Measurements from ENCODE around the gene ACACA.
"Not testable (repeated sequence)": the region's sequence is repeated elsewhere in the genome, so short reads cannot be mapped to it uniquely, and the experiment has no call there.

The ACACA gene

DNA sequence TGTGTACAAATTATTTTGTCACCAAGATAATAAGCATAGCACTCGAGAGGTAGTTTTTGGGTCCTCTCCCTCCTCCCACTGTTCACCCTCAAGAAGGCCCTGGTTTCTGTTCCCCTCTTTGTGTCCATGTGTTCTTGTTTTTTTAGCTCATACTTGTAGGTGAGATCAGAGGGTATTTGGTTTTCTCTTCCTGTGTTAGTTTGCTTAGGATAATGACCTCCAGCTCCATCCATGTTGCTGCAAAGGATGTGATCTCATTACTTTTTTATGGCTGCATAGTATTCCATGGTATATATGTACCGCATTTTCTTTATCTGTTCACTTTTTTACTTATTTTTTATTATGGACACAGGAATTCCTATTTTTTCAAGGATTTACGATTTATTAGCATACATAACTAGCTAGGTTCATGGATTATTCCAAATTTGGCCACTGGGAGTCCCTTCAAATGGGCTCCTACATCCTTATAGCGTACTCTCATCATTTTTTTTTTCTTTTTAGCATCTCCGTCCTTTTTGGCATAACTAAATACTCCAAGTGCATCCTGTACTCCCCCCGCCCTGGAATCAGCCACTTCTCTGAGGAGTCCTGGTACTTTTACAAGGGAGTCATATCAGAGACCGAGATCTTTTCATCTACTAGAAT lies 7.4 kb upstream of the ACACA start:
- H3K4me3 ChIP-seq (ENCODE audit: low read depth, low read length), result no peak overlapping the region
- DNase-seq (ENCODE audit: low read depth), result no peak
- TF ChIP-seq, protein P1, sequence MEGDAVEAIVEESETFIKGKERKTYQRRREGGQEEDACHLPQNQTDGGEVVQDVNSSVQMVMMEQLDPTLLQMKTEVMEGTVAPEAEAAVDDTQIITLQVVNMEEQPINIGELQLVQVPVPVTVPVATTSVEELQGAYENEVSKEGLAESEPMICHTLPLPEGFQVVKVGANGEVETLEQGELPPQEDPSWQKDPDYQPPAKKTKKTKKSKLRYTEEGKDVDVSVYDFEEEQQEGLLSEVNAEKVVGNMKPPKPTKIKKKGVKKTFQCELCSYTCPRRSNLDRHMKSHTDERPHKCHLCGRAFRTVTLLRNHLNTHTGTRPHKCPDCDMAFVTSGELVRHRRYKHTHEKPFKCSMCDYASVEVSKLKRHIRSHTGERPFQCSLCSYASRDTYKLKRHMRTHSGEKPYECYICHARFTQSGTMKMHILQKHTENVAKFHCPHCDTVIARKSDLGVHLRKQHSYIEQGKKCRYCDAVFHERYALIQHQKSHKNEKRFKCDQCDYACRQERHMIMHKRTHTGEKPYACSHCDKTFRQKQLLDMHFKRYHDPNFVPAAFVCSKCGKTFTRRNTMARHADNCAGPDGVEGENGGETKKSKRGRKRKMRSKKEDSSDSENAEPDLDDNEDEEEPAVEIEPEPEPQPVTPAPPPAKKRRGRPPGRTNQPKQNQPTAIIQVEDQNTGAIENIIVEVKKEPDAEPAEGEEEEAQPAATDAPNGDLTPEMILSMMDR (IDR thresholded peaks at IDR 0.05; ENCODE audit: insufficient read depth, low read depth, low read length, missing control alignments), result no peak

- no peak overlapping the region for H3K4me3 ChIP-seq (ENCODE audit: low read depth, low read length)
- TF ChIP-seq, protein P1 (IDR thresholded peaks at IDR 0.05; ENCODE audit: insufficient read depth, low read depth, low read length, missing control alignments), result no peak
- DNase-seq (ENCODE audit: low read depth), result no peak
Observed at GRCh38 chr17:37410357-37410756, 3.7 kb upstream of the ACACA start.

DNA sequence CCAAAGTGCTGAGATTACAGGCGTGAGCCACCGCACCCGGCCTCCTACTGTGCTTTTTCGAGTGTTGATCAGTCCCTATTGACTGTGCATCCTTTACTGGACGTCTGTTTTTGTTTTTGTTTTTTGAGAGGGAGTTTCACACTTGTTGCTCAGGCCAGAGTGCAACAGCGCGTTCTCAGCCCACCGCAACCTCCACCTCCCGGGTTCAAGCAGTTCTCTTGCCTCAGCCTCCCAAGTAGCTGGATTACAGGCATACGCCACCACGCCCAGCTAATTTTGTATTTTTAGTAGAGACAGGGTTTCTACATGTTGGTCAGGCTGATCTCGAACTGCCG lies 1.5 kb upstream of the ACACA start:
- H3K4me3 ChIP-seq (ENCODE audit: low read depth, low read length), result peak overlapping the region; percentile 78; the same call in 1 of the 2 replicates
- not testable (repeated sequence) for DNase-seq (ENCODE audit: low read depth)

- no peak for DNase-seq (ENCODE audit: low read depth)
- TF ChIP-seq, protein P1 (IDR thresholded peaks at IDR 0.05; ENCODE audit: insufficient read depth, low read depth, low read length, missing control alignments), result no peak
- peak overlapping the region; percentile 55 for H3K4me3 ChIP-seq (ENCODE audit: low read depth, low read length)
Observed at GRCh38 chr17:37405955-37406634, 541 bp downstream of the ACACA start.

GRCh38 chr17:37405522-37405921 lies 1.1 kb downstream of the ACACA start:
- DNase-seq (ENCODE audit: low read depth), result not testable (repeated sequence)
- peak overlapping the region; percentile 55 for H3K4me3 ChIP-seq (ENCODE audit: low read depth, low read length)

DNA sequence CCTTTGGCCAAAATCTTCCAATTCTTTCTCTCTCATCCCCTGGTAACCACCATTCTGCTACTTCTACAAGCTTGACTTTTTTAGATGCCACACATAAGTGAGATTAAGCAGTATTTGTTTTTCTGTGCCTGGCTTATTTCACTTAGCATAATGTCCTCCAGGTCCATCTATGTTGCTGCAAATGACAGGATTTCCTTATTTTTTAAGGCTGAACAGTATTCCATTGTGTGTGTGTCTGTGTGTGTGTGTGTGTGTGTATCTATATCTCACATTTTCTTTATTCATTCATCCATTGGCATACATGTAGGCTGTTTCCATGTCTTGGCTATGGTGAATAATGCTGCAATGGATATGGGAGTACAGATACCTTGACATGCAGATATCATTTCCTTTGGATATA lies 6.1 kb downstream of the ACACA start:
- no peak for DNase-seq (ENCODE audit: low read depth)
- TF ChIP-seq, protein P1 (IDR thresholded peaks at IDR 0.05; ENCODE audit: insufficient read depth, low read depth, low read length, missing control alignments), result no peak
- no peak overlapping the region for H3K4me3 ChIP-seq (ENCODE audit: low read depth, low read length)

DNA sequence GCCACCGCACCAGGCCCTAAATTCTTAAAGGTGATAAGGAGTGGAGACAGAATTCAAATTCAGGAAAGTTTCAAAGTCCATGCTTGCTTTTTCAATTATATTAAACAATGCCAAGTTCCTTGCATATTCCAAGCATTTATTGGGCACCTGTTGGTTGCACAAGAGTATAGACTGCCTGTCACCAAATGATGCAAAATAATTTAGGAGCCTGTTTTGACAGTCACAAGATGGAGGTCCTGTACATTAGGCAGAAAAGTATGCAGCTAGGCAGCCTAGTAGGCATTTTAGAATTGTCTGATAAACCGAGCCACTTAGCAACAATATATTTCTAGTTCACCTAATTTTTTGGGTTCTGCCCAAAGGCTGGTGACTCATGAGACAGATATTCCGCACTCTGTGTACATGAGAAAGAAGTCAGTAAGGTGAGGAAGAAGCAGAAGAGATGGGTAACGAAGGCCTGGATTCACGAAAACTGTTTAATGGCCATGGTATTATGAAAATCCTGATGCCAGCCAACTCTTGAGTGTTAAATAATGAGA lies 7.3 kb downstream of the ACACA start:
- TF ChIP-seq, protein P1 (IDR thresholded peaks at IDR 0.05; ENCODE audit: insufficient read depth, low read depth, low read length, missing control alignments), result no peak
- no peak overlapping the region for H3K4me3 ChIP-seq (ENCODE audit: low read depth, low read length)
- no peak for DNase-seq (ENCODE audit: low read depth)

DNA sequence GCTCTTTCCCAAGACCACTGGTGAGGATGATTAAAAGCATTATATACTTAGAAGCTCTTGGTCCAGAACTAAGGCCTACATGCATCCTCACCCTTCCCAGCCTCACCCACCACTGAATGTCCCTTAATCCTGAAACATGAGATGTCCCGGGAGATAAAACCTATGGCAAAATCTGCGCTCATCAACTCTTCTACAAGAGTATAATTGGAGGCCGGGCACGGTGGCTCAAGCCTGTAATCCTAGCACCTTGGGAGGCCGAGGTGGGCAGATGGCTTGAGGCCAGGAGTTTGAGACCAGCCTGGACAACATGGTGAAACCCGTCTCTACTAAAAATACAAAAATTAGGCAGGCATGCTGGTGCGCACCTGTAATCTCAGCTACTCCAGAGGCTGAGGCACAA lies 13.3 kb downstream of the ACACA start:
- H3K4me3 ChIP-seq (ENCODE audit: low read depth, low read length), result no peak overlapping the region
- TF ChIP-seq, protein P1 (IDR thresholded peaks at IDR 0.05; ENCODE audit: insufficient read depth, low read depth, low read length, missing control alignments), result no peak
- DNase-seq (ENCODE audit: low read depth), result no peak
